Activated naive CD4-positive, alpha-beta T cell treated with anti-CD3 and anti-CD28 coated beads, Interleukin-2, amount 50 U/mL, for 16 hours (primary cell): Measurements from ENCODE around the gene TTYH3.

ENCODE experiments used
- DNase-seq: peaks from one replicate; pipeline ENCODE4 v3.0.0-alpha.2; 2020

Gene TTYH3

GRCh38 chr7:2635810-2636701 is 4.3 kb downstream of the TTYH3 start:
- DNase-seq: no peak

GRCh38 chr7:2637066-2637471 is 5.3 kb downstream of the TTYH3 start:
- no peak for DNase-seq

- no peak for DNase-seq
Measured at GRCh38 chr7:2637505-2638223, 5.9 kb downstream of the TTYH3 start.

- DNase-seq: no peak
Measured at GRCh38 chr7:2638224-2638991, 6.6 kb downstream of the TTYH3 start.

- no peak for DNase-seq
Measured at GRCh38 chr7:2639181-2639681, 7.4 kb downstream of the TTYH3 start.

- DNase-seq: no peak
Measured at GRCh38 chr7:2639695-2640481, 8.1 kb downstream of the TTYH3 start.

GRCh38 chr7:2640482-2640830 is 8.7 kb downstream of the TTYH3 start:
- no peak for DNase-seq

- no peak for DNase-seq
Measured at GRCh38 chr7:2640846-2641316, 9.1 kb downstream of the TTYH3 start.

GRCh38 chr7:2641406-2642393 is 9.9 kb downstream of the TTYH3 start:
- no peak for DNase-seq

- DNase-seq: no peak
Measured at GRCh38 chr7:2643386-2644219, 11.8 kb downstream of the TTYH3 start.

- DNase-seq: no peak
Measured at GRCh38 chr7:2644220-2644561, 12.4 kb downstream of the TTYH3 start.

GRCh38 chr7:2644562-2645273 is 12.9 kb downstream of the TTYH3 start:
- DNase-seq: no peak

- DNase-seq: no peak
Measured at GRCh38 chr7:2645274-2645868, 13.6 kb downstream of the TTYH3 start.

GRCh38 chr7:2646336-2646679 is 14.5 kb downstream of the TTYH3 start:
- no peak for DNase-seq

- DNase-seq: no peak
Measured at GRCh38 chr7:2646680-2647571, 15.1 kb downstream of the TTYH3 start.

GRCh38 chr7:2647594-2648172 is 15.9 kb downstream of the TTYH3 start:
- DNase-seq: no peak

GRCh38 chr7:2649139-2649838 is 17.5 kb downstream of the TTYH3 start:
- no peak for DNase-seq
